GM21447 (cell line): ENCODE data around the gene SLC24A5.

Experiments
- ATAC-seq: cut with Tn5 transposase; IDR thresholded peaks from one replicate; pipeline ENCODE4 v1.9.1; 2021; ENCODE audit not compliant: unreplicated experiment

Gene SLC24A5

DNA sequence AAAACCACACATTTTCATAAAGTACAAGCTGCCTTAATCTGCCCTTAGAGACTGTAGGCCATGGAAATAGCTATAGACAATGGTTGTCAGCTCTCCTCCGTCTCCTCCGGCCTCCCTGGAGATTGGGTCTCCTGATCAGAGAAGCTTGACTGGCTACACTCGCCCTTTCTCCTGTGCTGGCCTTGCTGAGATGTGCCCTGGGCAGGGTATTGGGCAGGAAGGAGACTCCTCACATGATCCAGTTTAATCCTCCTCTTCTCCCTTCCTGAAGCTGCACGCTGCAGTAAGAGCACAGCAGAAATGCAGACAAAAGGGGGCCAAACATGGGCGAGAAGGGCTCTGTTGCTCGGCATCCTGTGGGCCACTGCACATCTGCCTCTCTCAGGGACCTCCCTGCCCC, at the start of gene SLC24A5:
Gene SLC24A5 (plus strand): TSS at position 246 of the 400 bp plus-strand sequence. CDS start 55 bp downstream, at position 301.
- no peak for ATAC-seq

GRCh38 chr15:48072941-48073340, 47.8 kb upstream of the SLC24A5 start:
- no peak for ATAC-seq

DNA sequence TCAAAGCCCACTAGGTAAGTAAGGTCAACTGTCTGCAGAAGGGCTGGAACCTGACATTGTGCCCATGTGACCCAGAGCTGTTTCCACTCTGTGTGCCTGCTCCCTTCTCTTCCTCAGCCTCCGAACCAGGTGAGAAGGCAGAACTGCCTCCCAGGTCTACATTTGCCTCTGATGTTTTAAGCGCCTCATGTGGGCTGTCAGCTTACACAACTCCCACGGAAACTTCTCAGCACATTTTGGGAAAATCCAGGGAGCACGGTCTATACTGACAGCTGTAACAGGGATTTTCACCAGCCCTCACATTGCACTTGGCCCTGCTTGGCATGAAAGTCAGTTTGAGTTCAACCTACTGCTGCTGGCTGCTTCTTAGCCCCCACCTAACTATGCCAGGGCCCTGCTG, 46.9 kb upstream of the SLC24A5 start:
- no peak for ATAC-seq

- ATAC-seq, result no peak
Measured at GRCh38 chr15:48076454-48076853, 44.3 kb upstream of the SLC24A5 start.

- no peak for ATAC-seq
Measured at GRCh38 chr15:48077616-48078184, 43.1 kb upstream of the SLC24A5 start.

DNA sequence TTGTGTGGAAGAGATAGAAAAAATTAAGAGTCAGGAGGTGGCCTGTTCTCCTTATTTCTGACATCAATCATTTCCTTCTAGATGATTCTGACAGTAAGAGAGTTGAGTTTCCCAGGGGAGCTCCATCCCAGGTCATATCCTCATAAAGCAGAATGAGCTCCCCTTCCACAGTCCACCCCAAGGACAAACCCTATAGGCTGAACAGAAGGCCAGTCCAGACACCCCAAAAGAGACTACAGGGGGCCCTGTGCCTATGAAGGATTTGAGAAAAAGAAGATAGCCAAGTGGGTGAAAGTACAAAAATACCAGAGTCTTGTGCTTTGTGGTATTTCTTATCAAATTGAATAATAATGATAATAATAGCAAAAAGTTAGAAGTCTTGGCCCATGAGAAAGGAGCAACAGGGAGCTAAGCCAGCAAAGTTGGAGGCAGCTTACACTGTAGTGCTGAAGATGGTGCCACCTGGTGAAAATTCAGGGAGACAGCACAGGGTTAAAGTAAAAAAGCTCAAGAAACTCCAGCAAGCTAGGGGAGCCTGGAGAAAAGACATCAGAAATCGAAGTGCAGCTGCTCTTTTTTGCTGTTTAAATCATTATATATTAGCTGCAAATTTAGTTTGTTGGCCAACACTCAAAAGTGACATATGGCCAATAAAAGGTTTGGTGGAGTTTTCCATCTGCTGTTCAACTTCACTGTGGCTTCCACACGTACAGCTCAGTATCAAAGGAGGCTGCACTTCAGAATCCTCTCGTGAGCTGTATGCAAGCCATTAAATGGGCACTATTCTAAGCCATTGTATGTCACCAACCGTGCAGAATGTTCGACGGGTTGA, 35.8 kb upstream of the SLC24A5 start:
- ATAC-seq, result no peak

- no peak for ATAC-seq
Measured at GRCh38 chr15:48085591-48085930, 35.2 kb upstream of the SLC24A5 start.

DNA sequence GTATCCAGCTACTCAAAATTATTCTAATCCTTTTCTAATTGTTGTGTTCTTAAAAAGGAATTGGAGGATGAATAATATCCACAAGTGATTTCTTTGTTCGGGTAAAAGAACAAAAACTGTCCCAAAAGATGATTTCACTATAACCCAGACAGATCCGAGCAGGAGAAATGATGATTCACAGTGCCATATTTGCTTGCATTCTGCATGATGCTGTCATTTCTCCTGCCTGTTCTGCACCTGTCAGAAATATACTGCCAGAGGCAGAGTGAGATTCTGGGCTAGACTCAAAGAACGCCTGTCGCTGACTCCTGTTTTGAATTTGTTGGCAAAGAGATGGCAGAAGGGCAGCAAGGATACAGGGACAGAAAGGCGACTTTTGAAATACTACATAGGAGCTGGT, 34.7 kb upstream of the SLC24A5 start:
- no peak for ATAC-seq

GRCh38 chr15:48086576-48086975, 34.2 kb upstream of the SLC24A5 start:
- ATAC-seq, result no peak

- no peak for ATAC-seq
Measured at GRCh38 chr15:48087844-48088243, 32.9 kb upstream of the SLC24A5 start.

DNA sequence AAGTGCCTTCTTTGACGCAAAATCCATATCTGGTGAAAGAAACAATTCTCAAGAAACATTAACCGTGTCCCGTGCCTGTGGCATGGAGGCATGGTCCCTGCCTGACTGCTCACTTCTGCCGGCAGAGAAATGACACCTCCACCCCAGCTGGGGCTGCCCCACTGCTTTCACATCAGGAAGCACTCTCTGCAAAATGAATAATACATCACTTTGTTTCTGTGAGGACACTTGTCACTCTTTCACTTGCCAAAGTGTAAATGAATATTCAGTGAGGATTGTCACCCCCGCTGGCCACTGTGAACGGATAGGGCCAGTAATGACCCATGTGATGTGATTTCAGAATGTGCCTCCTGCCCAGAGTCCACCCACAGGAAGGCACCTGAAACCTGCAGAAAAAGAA, 31.1 kb upstream of the SLC24A5 start:
- ATAC-seq, result no peak

- no peak for ATAC-seq
Measured at GRCh38 chr15:48090115-48090514, 30.7 kb upstream of the SLC24A5 start.

GRCh38 chr15:48090666-48091065, 30.1 kb upstream of the SLC24A5 start:
- ATAC-seq, result no peak

DNA sequence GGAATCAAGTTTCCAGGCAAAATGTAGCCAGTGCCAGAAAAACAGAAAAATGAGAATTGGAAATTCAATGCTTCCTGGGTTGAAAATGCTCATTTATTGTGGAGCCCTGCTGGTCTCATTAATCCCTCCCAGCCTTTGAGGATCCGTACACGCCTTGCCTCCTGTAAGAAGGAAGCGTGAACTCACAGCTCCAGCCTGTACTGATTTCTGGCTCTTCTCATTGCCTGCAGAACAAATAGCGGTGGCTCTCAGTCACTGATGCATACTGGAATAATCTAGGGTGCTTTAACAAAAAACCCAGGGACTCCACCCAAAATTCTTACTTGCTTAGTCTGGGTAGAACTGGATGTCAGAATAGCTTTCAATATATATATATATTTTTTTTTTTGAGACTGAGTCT, 29.3 kb upstream of the SLC24A5 start:
- no peak for ATAC-seq

GRCh38 chr15:48096355-48096786, 24.4 kb upstream of the SLC24A5 start:
- ATAC-seq, result no peak

- ATAC-seq, result no peak
Measured at GRCh38 chr15:48096813-48097212, 24.0 kb upstream of the SLC24A5 start.

DNA sequence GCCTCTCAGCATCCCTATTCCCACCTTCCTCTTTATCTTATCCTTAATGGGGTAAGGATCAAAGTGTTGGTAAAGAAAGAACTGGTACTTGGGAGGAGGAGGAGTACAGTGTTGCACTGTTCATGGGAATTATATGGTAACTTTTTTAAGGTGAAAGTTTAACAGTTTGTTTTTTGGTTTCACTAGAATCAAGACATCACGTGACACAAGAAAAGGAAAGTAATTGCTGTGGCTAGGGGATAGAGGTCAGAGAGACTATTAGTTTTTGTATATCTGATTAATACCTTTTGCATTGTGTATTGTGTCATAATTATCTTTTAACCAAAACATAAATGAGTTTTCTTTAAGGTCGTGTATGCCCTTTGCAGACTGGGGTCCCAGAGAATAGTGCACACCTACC, 23.5 kb upstream of the SLC24A5 start:
- no peak for ATAC-seq

- ATAC-seq, result no peak
Measured at GRCh38 chr15:48101376-48101961, 19.3 kb upstream of the SLC24A5 start.

DNA sequence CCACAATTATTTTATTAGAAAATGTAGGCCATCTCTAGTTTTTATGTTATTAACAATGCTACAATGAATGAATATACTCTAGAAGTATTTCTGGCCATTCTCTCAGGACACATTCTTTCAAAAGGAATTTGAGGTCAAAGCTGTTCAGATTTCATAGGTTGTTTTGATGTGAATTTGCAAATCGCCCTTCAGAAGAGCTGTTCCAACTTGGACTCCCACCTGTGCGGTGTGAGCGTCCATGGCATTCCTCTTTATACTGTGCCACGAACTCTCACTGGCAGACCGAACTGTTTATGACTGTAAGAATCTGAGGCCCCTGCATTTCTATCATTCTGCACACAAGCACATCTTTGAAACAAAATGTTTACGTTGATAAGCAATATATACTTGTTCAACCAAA, 18.6 kb upstream of the SLC24A5 start:
- no peak for ATAC-seq

- ATAC-seq, result no peak
Measured at GRCh38 chr15:48103647-48104046, 17.1 kb upstream of the SLC24A5 start.

DNA sequence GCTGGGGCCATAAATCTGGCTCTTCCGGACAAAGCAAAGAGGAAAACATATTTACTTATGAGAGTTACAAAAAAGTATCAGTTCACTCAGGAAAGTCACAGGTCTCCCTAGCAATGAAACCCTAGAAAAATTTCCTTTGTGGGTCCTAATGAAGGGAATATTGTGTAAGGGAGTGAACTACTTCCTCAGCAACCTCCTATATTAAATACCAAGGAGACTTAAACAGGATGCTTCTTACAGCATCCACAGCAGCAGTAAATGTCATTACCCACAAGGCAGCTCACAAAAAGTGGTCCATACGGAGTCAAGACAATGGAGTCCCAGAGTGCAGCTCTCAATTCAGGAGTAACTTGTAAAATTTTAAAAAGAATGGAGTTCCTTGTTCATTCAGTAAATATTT, 14.9 kb upstream of the SLC24A5 start:
- ATAC-seq, result no peak

- ATAC-seq, result no peak
Measured at GRCh38 chr15:48109212-48109611, 11.6 kb upstream of the SLC24A5 start.
